NB4 (cell line): ENCODE measurements around the gene IGSF6.
A peak's percentile ranks its signal among the peaks of the same experiment; 100 is the strongest.

Experiments used
- DNase-seq: peaks from one replicate; pipeline ENCODE4 v3.0.0; 2010; ENCODE audit warnings: low read depth
- H3K4me3 ChIP-seq: one replicate; pipeline ENCODE4 v1.5.1; 2011; ENCODE audit warnings: mild to moderate bottlenecking, low read depth, low read length, moderate library complexity
- MYC ChIP-seq: IDR thresholded peaks from 2 replicates; pipeline ENCODE4 v1.6.1; 2011; ENCODE audit warnings: low read depth, low read length
- POLR2A ChIP-seq: IDR thresholded peaks from 2 replicates; pipeline ENCODE4 v1.6.1; 2011; ENCODE audit warnings: mild to moderate bottlenecking; ENCODE audit not compliant: insufficient read length; ENCODE audit errors: extremely low read depth
- TF ChIP-seq, protein P1 (sequence below): IDR thresholded peaks from one replicate; pipeline ENCODE4 v1.5.1; 2012; ENCODE audit warnings: low read depth, low read length
- TF ChIP-seq, protein P2 (sequence below): IDR thresholded peaks from 2 replicates; pipeline ENCODE4 v1.6.1; 2011; ENCODE audit warnings: low read depth, low read length

Gene IGSF6

DNA sequence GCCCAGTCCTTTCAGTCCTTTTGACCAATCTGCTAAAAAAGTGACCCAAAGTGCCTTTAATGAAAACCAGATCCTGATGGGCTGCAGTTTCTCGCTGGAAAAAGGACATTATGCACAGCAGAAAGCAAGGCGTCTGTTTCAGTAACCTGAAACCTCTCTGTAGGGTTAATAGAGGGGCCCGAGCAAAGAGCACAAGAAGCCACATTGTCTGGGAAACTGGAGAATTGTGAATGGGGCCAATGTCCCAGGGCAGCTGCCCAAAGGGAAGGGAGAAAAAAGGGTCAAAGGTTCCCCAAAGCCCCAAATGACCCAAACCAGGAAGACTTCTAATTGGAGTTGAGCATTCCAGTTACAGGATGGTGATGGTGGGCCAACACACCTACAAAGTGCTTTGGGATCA, 14.4 kb upstream of the IGSF6 start:
- DNase-seq, result no peak
- TF ChIP-seq, protein P1, sequence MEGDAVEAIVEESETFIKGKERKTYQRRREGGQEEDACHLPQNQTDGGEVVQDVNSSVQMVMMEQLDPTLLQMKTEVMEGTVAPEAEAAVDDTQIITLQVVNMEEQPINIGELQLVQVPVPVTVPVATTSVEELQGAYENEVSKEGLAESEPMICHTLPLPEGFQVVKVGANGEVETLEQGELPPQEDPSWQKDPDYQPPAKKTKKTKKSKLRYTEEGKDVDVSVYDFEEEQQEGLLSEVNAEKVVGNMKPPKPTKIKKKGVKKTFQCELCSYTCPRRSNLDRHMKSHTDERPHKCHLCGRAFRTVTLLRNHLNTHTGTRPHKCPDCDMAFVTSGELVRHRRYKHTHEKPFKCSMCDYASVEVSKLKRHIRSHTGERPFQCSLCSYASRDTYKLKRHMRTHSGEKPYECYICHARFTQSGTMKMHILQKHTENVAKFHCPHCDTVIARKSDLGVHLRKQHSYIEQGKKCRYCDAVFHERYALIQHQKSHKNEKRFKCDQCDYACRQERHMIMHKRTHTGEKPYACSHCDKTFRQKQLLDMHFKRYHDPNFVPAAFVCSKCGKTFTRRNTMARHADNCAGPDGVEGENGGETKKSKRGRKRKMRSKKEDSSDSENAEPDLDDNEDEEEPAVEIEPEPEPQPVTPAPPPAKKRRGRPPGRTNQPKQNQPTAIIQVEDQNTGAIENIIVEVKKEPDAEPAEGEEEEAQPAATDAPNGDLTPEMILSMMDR, result no peak
- TF ChIP-seq MYC, result no peak
- no peak for TF ChIP-seq POLR2A
- TF ChIP-seq, protein P2, sequence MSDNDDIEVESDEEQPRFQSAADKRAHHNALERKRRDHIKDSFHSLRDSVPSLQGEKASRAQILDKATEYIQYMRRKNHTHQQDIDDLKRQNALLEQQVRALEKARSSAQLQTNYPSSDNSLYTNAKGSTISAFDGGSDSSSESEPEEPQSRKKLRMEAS, result no peak
- no peak overlapping the region for H3K4me3 ChIP-seq

DNA sequence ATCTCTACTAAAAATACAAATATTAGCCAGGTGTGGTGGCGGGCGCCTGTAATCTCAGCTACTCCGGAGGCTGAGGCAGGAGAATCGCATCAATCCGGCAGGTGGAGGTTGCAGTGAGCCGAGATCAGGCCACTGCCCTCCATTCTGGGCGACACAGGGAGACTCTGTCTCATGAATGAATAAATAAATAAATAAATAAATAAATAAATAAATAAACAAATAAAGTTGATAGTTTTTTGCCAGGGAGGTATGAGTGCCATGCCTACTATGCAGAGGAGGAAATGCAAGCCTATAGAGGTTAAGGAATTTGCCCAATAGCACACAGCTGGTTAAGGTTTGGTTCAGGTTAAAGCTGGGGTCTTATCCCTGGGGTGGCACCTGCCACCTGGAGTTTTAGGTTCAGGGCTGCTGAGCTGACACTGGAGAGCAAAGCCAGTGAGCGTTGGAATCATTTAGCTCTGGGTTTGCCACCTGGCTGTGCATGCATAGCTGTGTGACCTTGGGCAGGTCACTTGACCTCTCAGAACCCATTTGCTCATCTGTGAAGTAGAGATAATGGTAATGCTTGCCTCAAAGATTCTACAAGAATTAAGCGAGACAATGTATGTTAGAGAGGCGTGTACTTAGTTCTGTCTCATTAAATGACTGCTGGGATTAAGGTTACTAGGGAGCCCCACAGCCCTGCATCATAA, 12.5 kb upstream of the IGSF6 start:
- no peak overlapping the region for H3K4me3 ChIP-seq

DNA sequence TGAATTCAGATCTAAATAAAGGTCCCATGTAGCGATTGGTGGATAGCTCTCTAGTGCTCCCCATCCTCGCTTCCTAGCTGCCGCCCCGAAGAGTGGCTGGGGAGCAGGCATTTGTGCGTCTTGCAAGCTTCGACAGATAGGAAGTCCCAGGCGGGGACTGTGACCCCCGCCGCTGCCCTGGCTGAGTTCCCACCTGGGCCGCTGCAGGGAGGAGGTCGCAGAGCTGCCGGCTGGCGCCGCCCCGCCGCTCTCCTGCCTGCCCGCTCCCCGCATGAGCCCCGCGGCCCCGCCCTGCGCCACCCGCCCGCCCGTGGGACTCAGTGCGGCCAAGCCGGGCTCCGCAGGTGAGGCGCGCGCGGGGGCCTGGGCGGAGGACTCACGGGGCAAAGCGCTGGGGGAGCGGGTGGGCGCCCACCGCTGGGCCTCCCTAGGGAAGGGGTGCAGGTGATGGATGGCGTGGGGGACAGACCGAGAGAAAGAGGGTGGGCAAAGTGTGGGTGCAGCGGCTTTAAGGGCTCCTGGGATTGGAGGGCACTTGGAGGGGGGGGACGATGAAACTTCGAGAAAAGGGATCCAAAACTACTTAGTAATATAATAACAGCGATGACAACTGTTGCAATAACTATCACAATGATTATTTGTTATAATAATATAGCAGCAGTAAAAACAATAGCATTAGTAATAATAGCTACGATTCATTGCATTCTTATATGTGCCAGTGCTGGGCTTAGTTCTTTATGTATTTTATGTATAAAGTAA, 11.7 kb upstream of the IGSF6 start, which contains the start of gene OTOA:
Gene OTOA (plus strand): TSS at position 80 of the 759 bp plus-strand sequence. CDS start 14,547 bp downstream, outside the sequence.
- no peak for DNase-seq
- no peak for TF ChIP-seq MYC
- TF ChIP-seq, protein P2, result no peak
- TF ChIP-seq POLR2A, result no peak
- TF ChIP-seq, protein P1, result no peak
- no peak within 1 kb of the TSS for H3K4me3 ChIP-seq

More for the DNA sequence above, 12.5 kb upstream of the IGSF6 start:
- TF ChIP-seq, protein P1, result no peak
- TF ChIP-seq POLR2A, result no peak
- no peak for TF ChIP-seq MYC
- TF ChIP-seq, protein P2, result no peak
- DNase-seq, result no peak

DNA sequence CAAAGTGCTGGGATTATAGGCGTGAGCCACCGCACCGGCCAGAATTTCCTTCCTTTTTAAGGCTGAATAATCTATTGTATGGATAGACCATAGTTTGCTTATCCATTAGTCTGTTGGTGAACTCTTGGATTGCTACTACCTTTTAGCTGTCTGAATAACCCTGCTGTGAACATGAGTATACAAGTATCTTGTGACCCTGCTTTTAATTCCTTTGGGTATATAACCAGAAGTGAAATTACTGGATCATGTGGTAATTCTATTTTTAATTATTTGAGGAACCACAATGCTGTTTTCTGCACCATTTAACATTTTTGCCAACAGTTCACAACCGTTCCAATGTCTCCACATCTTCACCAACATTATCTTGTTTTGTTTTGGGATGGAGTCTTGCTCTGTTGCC, 6.7 kb upstream of the IGSF6 start:
- no peak for TF ChIP-seq MYC
- DNase-seq, result no peak
- no peak overlapping the region for H3K4me3 ChIP-seq

DNA sequence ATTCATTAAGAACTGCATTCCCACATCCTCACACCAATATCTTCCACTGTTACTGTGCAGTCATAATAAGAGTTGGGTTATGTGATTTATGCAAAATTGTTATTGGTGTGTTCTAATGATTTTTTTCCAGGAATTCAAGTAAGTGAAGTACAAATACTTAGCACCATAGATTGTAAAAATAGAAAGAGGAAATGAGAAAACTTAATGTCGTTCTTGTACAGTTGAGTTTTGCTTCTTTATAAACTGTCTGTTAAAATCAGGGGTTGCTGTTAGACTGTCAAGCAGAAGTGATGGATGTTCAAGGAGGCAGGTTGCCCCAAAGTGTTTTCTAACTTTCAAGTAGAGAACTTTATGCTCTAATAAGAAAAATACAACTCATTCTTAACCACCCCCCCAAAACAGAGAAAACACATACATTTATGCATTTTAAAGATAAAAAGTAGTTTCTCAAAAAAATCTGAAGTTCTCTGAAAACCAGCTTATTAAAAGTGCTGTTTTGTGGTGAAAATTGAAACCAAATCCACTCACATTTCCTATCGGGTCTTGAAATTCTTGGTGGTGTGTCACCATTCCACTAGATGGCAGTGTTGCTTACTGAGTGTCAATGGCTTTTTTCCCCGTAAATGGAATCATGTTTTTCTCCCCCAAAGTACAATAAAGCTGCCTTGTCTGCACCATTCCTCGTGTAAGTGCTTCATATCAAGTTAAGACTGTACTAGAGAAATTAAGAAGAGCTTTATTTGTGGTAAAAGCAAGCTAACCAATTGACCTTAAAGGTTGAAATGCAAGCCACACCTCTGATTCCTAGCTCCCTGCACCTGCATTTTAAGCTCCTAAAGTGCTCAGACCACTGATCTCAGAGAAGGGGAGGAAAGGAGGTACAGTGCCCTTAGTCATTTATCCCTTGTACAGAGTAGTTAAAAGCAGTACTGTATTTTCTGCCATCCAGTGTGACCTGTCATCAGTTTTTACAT, 4.7 kb upstream of the IGSF6 start:
- DNase-seq, result peak; percentile 68
- H3K4me3 ChIP-seq, result no peak overlapping the region
- no peak for TF ChIP-seq MYC
- TF ChIP-seq, protein P2, result peak; percentile 16; the same call in 1 of the 2 replicates
- TF ChIP-seq POLR2A, result no peak
- TF ChIP-seq, protein P1, result peak; percentile 74
